K562 (cell line): ENCODE measurements around the gene ZNF844. TPM values are rescaled to one million over a fixed set of nuclear protein-coding genes. Genes with fewer than 3 reads are reported as not detected.

Source experiments
- ERF ChIP-seq: fragments of 450-650 bp; formaldehyde crosslinking; IDR thresholded peaks from 2 replicates; pipeline ENCODE4 v1.4.0; 2020; ENCODE audit warnings: mild to moderate bottlenecking, mixed read lengths
- MGA ChIP-seq: fragments of 450-650 bp; IDR thresholded peaks from 2 replicates; pipeline ENCODE4 v1.6.1; 2016; ENCODE audit warnings: mild to moderate bottlenecking, moderate library complexity
- NFIC ChIP-seq: fragments of 450-650 bp; IDR thresholded peaks from 2 replicates; pipeline ENCODE4 v1.6.1; 2017; ENCODE audit warnings: mild to moderate bottlenecking, inconsistent platforms
- NONO ChIP-seq, 2 experiments: fragments of 200-400 bp in 1 of 2; fragments of 450-650 bp in 1 of 2; formaldehyde crosslinking in 1 of 2; IDR thresholded peaks; 2 replicates each; pipeline ENCODE4 v1.6.1; 2017; ENCODE audit warnings: low read depth in 2 of 2, mild to moderate bottlenecking in 2 of 2, moderate library complexity in 2 of 2, low read length in 1 of 2
- POLR2B ChIP-seq: fragments of 450-650 bp; IDR thresholded peaks from 2 replicates; pipeline ENCODE4 v1.6.1; 2018; ENCODE audit warnings: low read depth; ENCODE audit not compliant: partially characterized antibody
- RBFOX2 ChIP-seq: fragments of 200-400 bp; formaldehyde crosslinking; IDR thresholded peaks from 2 replicates; pipeline ENCODE4 v1.6.1; 2017; ENCODE audit warnings: low read depth, mild to moderate bottlenecking, low read length, moderate library complexity
- RFX5 ChIP-seq: IDR thresholded peaks from 2 replicates; pipeline ENCODE4 v1.6.1; 2011; ENCODE audit warnings: low read depth, mild to moderate bottlenecking, improper control_type of control experiment, low read length
- SMARCA4 ChIP-seq: fragments of 450-650 bp; IDR thresholded peaks from 2 replicates; pipeline ENCODE4 v1.6.1; 2016
- TAF1 ChIP-seq: IDR thresholded peaks from 2 replicates; pipeline ENCODE4 v1.6.1; 2011; ENCODE audit warnings: mild to moderate bottlenecking, low read length, moderate library complexity; ENCODE audit not compliant: insufficient read depth, control insufficient read depth, severe bottlenecking; ENCODE audit errors: extremely low read depth
- ZNF76 ChIP-seq: fragments of 250-450 bp; sonication (Bioruptor Pico); IDR thresholded peaks from 2 replicates; pipeline ENCODE4 v1.4.0; 2020; ENCODE audit warnings: mild to moderate bottlenecking, moderate library complexity, borderline replicate concordance
- polyA plus RNA-seq, 8 experiments: library from polyadenylated mRNA; depleted of rRNA in 4 of 8; stranded (reverse) in 5 of 8; unstranded in 3 of 8; fragments of >200 nt; fragmentation: Nextera tagmentation in 2 of 8; fragmentation: Illumina TruSeq in 1 of 8; extraction: Ambion mirVana in 2 of 8; extraction: Trizol in 1 of 8; gene quantifications; 2 replicates each; pipeline versions ENCODE4 v1.2.1 to v1.2.3, GENCODE V29; 2011 to 2014; ENCODE audit warnings: inconsistent platforms in 1 of 8, missing spikeins in 1 of 8
- total RNA-seq, 7 experiments: library from RNA; depleted of rRNA in 6 of 7; stranded (reverse); fragments of >200 nt in 6 of 7; fragmentation: Illumina TruSeq in 2 of 7; extraction: Trizol in 2 of 7; gene quantifications; 2 replicates each; pipeline versions ENCODE4 v1.2.1 to v1.2.3, GENCODE V29; 2011 to 2021; ENCODE audit warnings: low replicate concordance in 1 of 7
- TF ChIP-seq, protein P1 (sequence below): IDR thresholded peaks from 2 replicates; pipeline ENCODE4 v1.6.1; 2011; ENCODE audit not compliant: insufficient read length; ENCODE audit errors: extremely low read depth

ZNF844 gene
- total and polyA plus RNA-seq, 9 of the 15 experiments (the other 6 are each of a cell fraction or from before 2014, with no cell fraction given): 0.80 to 4.5 (median 2.2) TPM

DNA sequence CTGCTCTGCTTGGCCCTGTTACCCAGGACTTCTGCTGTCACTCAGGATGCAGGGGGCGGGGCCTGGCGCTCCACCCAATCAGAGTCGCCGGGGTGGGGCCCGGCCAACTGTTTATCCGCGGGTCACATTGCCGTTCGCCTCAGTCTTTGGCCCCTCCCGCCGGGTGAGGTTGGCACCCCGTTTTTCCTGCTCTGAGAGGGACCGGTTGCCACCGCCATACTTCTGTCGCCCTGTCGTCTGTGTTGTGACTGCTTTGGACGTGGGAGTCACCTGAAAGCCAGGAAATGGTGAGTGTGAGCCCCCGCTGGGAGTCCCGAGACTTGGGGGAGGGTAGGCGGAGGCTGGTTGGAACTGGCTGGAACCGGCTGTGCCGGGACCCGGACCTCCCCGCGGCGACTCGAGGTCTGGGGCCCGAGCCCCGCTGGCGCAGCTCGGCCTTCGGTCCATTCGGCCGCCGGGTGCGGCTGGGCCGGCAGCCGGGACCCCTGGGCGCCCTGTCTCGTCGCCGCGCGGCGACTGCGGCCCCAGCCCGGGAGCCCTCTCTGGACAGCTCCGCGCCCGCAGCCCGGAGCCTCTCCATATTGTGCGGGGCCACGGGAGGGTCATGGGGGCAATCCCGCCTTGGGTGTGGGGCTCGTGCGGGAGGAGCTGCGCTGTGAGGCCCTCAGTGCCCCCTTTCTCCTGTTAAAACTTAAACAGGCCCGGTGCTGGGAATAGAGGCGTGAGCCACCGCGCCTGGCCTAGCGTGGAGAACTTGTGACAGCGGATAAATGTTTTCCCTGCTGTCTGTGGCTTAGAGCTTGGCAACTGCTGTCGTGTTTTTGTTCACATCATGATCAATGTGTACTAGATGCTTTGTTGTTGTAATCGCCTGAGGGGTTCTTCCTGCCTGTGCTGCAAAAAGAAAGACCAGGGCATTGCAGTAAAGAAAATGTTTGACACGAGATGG is at the start of gene ZNF844 (continued):
- TF ChIP-seq NFIC: peak; percentile 9; the same call in 1 of the 2 replicates
- TF ChIP-seq SMARCA4: 0 out of 2 replicates have a peak, but pooled peaks have one; percentile 15
- peak; percentile 73 for TF ChIP-seq MGA
- TF ChIP-seq POLR2B: peak; percentile 58
- 0 out of 4 replicates have a peak, but pooled peaks of 1 of the 2 experiments have one; percentile 30 for TF ChIP-seq NONO (IDR thresholded peaks at IDR 0.05; ENCODE audit: low read depth in 2 of 2, low read length in 1 of 2)
- TF ChIP-seq, protein P1, sequence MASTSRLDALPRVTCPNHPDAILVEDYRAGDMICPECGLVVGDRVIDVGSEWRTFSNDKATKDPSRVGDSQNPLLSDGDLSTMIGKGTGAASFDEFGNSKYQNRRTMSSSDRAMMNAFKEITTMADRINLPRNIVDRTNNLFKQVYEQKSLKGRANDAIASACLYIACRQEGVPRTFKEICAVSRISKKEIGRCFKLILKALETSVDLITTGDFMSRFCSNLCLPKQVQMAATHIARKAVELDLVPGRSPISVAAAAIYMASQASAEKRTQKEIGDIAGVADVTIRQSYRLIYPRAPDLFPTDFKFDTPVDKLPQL: peak; percentile 26
- TF ChIP-seq TAF1: peak; percentile 36
- TF ChIP-seq ZNF76 (CRISPR knock-in tag): no peak
- TF ChIP-seq RBFOX2: peak; percentile 97
- no peak for TF ChIP-seq ERF (CRISPR knock-in tag)
- TF ChIP-seq RFX5: no peak
